Medulla oblongata (tissue), 1 donor: ENCODE data around the gene MTF2.

ENCODE experiments used
- DNase-seq: peaks from one replicate; pipeline ENCODE4 v3.0.0-alpha.2; 2015; ENCODE audit errors: extremely low spot score

MTF2 gene

GRCh38 chr1:93186667-93187066, 107.6 kb downstream of the MTF2 start:
- DNase-seq = no peak
